Cortex of kidney (tissue), 1 donor: ENCODE results near the gene NKX6-1.

Experiments
- DNase-seq: peaks from one replicate; lab custom pipeline; 2025; lab: John Stamatoyannopoulos, UW

Gene NKX6-1

DNA sequence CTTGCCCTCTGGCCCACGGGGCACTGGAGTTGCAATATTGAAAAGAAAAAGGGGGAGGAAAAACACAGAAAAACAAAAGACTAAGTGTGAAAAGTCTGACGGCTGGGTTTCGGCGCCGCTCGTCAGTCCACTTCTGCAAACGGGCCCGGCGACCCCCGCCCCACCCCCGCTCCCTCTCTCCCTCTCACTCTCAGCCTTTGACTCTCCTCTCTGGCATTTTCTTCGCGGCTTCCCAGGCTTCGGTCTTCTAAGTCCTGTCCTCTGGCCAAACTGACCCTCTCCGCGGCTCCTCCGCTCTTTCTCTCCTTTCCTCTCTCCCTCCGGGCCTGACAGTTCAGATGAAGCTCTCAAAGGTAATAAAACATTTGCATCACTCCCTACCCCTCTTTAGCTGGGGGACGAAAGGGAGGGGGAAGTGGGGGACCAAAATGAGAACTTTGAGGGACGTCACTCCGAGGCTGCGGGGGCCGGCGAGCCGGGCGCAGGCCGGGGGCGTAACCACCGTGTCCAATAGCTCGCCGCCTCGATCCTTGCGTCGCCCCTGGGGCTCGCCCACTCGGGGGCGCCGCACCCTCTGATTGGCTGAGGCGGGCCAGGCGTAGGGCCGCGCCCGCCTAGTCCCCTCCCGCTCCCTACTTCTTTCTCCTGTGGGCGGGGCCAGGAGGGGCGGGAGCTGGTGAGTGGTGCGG lies at the start of gene NKX6-1:
Gene NKX6-1 (minus strand): TSS at position 358 of the 689 bp plus-strand sequence. CDS start 1,064 bp downstream, outside the sequence.
- no peak for DNase-seq

- DNase-seq, result no peak
These were observed 48.1 kb upstream of the NKX6-1 start for GRCh38 chr4:84547211-84547610.

DNA sequence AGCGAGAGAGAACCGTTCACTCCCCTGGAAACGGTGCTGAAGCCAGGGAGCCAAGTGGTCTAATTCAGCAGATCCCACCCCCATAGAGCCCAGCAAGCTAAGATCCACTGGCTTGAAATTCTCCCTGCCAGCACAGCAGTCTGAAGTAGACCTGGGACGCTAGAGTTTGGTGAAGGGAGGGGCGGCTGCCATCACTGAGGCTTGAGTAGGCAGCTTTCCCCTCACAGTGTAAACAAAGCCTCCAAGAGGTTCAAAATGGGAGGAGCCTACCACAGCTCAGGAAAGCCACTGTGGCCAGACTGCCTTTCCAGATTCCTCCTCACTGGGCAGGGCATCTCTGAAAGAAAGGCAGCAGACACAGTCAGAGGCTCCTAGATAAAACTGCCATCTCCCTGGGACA lies 46.0 kb upstream of the NKX6-1 start:
- DNase-seq, result no peak

GRCh38 chr4:84535901-84536300 lies 36.8 kb upstream of the NKX6-1 start:
- DNase-seq, result no peak

- DNase-seq, result no peak
These were observed 32.6 kb upstream of the NKX6-1 start for GRCh38 chr4:84531689-84532088.

DNA sequence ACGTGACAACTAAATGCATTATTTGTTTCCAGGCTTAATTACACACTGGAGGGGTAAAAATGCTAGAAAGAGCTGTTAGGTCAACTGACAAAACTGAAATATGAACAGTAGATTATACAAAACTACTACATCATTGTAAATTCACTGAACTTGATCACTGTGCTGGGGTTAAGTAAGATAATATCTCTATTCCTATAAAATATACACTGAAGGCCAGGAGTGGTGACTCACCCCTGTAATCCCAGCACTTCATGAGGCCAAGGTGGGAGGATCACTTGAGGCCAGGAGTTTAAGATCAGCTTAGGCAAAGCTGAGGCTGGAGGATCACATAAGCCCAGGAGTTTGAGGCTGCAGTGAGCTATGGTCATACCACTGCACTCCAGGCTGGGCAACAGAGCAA lies 31.8 kb upstream of the NKX6-1 start:
- no peak for DNase-seq

DNA sequence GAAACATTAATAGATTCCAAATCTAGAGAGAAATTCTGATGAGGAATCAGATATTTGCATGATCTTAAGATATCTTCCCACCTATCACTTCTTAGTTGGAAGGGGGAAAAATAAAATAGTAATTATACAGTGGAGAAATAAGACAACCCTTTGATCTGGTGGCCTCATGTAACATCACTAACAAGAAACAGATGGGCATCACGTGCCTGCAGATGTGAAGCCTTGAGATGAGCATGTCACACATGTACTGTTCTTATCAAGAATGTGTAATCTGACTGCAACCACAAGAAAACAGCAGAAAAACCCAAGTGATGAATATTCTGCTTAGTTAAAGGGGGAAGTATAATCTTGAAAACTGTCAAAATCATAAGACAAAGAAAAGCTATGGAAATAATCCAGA lies 31.4 kb upstream of the NKX6-1 start:
- no peak for DNase-seq

GRCh38 chr4:84529169-84529751 lies 30.2 kb upstream of the NKX6-1 start:
- no peak for DNase-seq

DNA sequence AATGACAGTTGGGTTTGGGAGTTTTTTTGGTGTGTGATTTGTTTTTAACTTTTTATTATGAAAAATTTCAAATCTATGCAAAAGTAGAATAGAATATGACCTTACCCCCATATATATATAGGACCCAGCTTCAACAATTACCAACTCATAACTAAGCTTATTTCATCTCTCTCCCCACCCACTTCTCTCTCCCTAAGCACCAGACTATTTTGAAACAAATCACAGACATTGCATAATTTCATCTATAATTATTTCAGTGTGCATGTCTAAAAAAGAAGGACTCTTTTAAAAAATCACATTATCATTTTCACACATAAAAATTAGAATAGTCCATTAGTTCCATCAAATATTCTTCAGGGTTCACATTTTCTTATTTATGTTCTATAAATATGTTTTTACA lies 28.3 kb upstream of the NKX6-1 start:
- DNase-seq, result no peak

GRCh38 chr4:84515075-84515474 lies 16.0 kb upstream of the NKX6-1 start:
- DNase-seq, result no peak

- DNase-seq, result no peak
These were observed 13.2 kb upstream of the NKX6-1 start for GRCh38 chr4:84512277-84512676.

GRCh38 chr4:84511703-84512102 lies 12.6 kb upstream of the NKX6-1 start:
- DNase-seq, result no peak

DNA sequence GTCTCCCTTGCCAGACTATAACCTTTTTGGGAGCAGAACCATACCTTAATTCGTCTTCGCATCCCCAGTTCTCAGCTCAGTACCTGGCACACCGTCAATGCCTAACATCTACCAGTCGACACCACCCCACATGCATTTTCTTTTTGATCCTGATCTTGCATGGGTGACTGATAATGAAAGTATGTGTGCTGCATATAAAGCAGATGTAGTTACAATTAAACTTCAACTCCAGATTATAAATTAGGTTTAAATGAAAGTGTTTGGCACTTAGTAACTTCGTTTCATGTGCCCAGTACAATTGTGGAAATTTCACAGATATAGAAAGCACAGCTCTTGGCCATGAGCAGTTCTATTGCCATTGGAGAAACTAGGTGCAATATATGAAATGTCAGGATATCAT lies 8.8 kb upstream of the NKX6-1 start:
- DNase-seq, result no peak

- no peak for DNase-seq
These were observed 5.7 kb upstream of the NKX6-1 start for GRCh38 chr4:84504821-84505220.

DNA sequence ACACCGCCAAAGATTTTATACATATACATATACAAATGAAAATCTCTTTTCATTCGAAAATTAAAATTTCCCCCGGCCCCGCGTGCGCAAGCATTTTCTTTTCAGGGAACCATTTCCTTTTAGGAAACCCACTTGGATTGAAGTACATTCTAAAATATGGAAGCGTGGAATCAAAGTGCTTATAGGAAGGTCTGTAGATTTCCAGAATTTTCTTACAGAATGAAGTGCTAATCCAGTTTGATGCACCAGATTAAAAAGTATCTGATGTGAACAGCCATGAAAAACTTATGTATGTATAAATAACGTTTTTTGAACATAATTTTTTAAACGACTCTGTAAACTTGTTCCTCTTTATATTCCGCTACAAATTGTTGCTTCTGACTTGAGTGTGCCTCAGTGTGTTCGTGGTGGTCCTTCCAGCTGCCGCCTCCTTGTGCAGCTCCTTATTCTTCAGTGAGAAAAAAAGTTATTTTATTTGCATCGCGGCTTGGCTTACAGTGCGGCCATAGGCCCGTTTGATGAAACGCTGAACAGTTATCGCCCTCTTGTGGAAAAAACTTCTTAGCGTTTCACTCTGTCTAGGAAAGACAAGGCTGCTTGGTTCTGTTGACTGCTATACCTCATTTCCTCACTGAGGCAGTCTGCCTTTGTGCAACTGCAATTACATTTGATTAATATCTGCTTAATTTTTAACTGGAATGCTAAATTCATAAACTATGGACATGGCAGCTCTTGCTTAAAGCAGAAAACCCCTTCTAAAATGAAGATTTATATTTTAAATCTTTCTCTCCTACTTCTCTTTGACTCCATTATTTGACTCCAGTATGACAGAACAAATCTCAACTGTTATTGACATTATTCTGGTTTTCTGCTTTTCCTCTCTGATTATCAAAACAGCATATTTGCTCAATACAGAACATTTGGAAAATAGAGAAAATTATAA lies 4.7 kb upstream of the NKX6-1 start:
- no peak for DNase-seq

GRCh38 chr4:84502955-84503373 lies 3.9 kb upstream of the NKX6-1 start:
- DNase-seq, result no peak

DNA sequence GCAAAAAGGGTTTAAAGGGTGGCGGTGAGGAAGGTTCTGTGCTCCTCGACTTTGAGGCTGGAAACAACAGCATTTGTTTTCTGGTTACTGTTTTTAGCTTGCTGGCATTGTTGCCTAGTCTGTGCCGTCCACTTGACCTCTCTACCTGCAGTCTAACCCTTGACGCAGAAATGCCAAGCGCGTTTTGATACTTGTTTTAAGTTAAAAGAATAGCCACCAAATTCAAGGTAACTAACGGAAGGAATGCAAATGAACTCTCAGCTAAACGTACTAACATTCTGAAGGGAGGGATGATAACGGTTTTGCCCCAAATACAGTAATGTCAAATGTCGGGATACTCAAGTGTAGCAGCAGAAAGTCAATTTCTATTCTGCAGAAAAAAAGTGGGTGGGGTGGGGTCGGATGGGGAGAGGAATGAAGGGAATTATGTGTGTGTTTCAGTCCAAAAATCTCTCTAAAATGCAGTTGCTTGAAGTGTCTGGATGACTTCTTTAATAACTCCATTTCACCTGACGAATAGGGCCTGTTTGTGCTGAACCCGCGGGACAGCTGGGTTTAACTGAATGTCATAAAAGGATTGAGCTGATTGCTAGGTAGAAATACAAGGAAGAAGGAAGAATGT lies 3.4 kb upstream of the NKX6-1 start:
- DNase-seq, result no peak

DNA sequence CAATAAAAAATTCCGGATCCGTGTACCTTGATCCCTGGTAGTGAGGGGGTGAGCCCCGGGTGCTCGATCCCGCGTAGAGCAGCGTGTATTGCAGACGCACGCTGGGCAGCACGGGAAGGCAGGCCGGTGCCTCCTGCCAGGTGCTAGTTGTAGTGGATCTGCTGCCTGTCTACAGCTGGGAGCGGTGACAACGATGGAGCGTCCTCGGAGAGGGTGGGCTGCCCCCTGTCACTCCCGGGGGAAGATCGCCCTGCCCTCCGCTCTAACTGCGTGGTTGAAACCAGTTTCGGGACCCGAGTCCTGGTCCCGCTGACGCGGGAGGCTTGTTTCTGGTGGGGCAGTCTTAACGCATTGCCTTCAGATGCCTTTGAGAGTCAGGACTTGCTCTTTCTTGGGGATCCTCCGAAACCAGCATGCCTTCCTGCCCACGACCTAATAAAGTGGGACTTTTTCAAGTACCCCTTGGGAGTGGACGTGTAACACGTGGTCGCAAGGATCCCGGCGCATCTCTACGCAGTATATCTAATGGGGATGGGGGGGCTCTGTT lies 2.7 kb upstream of the NKX6-1 start:
- DNase-seq, result no peak

GRCh38 chr4:84501202-84501503 lies 2.1 kb upstream of the NKX6-1 start:
- no peak for DNase-seq

DNA sequence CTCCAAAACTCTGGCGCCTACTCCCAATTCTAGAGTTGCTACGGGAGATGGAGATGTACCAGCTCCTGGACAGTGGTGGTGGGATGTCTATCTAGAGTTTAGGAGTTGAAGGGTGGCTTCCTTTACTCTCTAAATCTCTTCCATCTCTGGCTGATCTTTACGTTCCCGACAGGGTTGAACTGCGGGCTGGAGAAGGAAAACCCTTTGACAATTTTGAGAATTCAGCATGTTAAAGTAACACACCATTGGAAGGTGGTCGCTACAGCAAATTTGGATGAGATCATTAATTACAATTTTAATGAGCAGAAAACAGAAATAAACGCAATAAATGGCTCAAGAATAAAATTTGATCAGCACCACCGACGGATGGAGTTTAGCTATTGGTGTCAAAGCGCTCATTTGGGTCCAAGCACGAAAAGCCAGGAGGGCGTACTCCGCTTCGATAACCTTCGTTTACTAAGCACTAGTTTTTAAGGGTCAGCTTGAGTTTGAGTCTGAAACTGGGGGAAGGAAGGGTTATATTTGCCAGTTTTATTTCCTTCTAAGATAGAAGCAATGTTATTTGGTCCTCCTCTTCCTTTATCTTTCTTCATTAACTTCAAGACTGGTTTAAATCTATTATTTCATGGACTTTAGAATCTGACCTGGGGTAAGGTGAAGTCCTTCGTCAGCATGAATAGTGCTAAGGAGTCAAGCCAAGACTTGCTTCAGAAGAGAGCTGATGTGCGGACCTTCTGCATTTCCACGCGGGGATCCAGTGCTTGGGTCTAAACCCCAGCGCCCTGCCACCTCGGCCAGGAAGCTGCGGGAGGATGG lies 1.5 kb upstream of the NKX6-1 start:
- no peak for DNase-seq

DNA sequence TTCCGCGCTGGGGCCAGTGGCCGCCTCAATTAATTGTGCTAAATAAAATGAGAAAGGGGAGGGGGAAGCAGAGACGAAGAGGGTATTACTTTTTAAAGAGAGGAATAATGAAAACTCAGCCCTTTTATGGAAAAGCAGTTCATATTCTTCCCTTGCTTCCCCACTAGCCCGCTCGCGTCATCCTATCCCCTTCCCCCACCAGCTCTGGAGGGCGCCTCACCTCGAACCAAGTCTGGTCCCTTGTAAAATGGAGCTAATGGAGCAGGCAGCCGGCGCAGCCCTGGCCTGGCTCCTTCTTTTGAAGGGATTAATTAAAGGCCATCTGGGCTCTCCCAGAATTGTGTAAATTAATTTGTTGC lies 511 bp upstream of the NKX6-1 start:
- DNase-seq, result no peak
